Smooth muscle cell (in vitro differentiated cells): ENCODE measurements around the gene SLC35A5. TPM values are rescaled to one million over a fixed set of nuclear protein-coding genes. Genes with fewer than 3 reads are reported as not detected.
A peak's percentile ranks its signal among the peaks of the same experiment; 100 is the strongest.

Source experiments
- DNase-seq: peaks from one replicate; lab custom pipeline; 2025; ENCODE audit not compliant: unreplicated experiment; lab: John Stamatoyannopoulos, UW
- H2AFZ ChIP-seq: fragments of 200-600 bp; sonication (generic); 2 replicates; pipeline ENCODE4 v1.6.0; 2016; ENCODE audit warnings: antibody characterized with exemption, low read depth, mild to moderate bottlenecking
- H3F3A ChIP-seq: fragments of 200-600 bp; sonication (generic); 2 replicates; pipeline ENCODE4 v1.6.0; 2017; ENCODE audit warnings: antibody characterized with exemption, low read depth
- H3K27ac ChIP-seq: fragments of 200-600 bp; sonication (generic); 2 replicates; pipeline ENCODE4 v1.5.1; 2016; ENCODE audit warnings: low read depth, mild to moderate bottlenecking
- H3K27me3 ChIP-seq: fragments of 200-600 bp; sonication (generic); 2 replicates; pipeline ENCODE4 v1.6.1; 2016; ENCODE audit warnings: low read depth, mild to moderate bottlenecking
- H3K36me3 ChIP-seq: fragments of 200-600 bp; sonication (generic); 2 replicates; pipeline ENCODE4 v1.5.1; 2016; ENCODE audit warnings: low read depth
- H3K4me1 ChIP-seq: fragments of 200-600 bp; sonication (generic); 2 replicates; pipeline ENCODE4 v1.5.1; 2016; ENCODE audit warnings: low read depth
- H3K4me2 ChIP-seq: fragments of 200-600 bp; sonication (generic); 2 replicates; pipeline ENCODE4 v1.6.0; 2016; ENCODE audit warnings: mild to moderate bottlenecking
- H3K4me3 ChIP-seq: fragments of 200-600 bp; sonication (generic); 2 replicates; pipeline ENCODE4 v1.5.1; 2016; ENCODE audit warnings: mild to moderate bottlenecking
- H3K79me2 ChIP-seq: fragments of 200-600 bp; sonication (generic); 2 replicates; pipeline ENCODE4 v1.6.0; 2016; ENCODE audit warnings: low read depth, mild to moderate bottlenecking
- H3K9ac ChIP-seq: fragments of 200-600 bp; sonication (generic); 2 replicates; pipeline ENCODE4 v1.6.0; 2016; ENCODE audit warnings: low read depth
- H3K9me3 ChIP-seq: fragments of 200-600 bp; sonication (generic); replicated peaks from 2 replicates; pipeline ENCODE4 v1.5.1; 2016; ENCODE audit warnings: low read depth
- H4K20me1 ChIP-seq: fragments of 200-600 bp; sonication (generic); 2 replicates; pipeline ENCODE4 v1.6.0; 2016; ENCODE audit warnings: low read depth
- WGBS: methylation state at CpG from one replicate; pipeline ENCODE4 v1.1.7; 2016; ENCODE audit warnings: low lambda C conversion rate; 5-methylcytosine and 5-hydroxymethylcytosine counted together
- polyA plus RNA-seq: library from polyadenylated mRNA; unstranded; fragments of >200 nt; fragmentation: Nextera tagmentation; extraction: Ambion mirVana; gene quantifications from 2 replicates; pipeline ENCODE4 v1.2.1, GENCODE V29; 2016
- total RNA-seq: library from RNA; depleted of rRNA; stranded (reverse); fragments of >200 nt; gene quantifications from 2 replicates; pipeline ENCODE4 v1.2.3, GENCODE V29; 2014
- TF ChIP-seq, protein P1 (sequence below): fragments of 200-600 bp; sonication (generic); IDR thresholded peaks from 2 replicates; pipeline ENCODE4 v1.5.1; 2017; ENCODE audit warnings: borderline replicate concordance, mild to moderate bottlenecking, antibody characterized with exemption; ENCODE audit not compliant: insufficient read depth, poor library complexity, severe bottlenecking

The SLC35A5 gene
- total and polyA plus RNA-seq, 2 experiments from 2014 or later, result 18.1 to 28.0 TPM

DNA sequence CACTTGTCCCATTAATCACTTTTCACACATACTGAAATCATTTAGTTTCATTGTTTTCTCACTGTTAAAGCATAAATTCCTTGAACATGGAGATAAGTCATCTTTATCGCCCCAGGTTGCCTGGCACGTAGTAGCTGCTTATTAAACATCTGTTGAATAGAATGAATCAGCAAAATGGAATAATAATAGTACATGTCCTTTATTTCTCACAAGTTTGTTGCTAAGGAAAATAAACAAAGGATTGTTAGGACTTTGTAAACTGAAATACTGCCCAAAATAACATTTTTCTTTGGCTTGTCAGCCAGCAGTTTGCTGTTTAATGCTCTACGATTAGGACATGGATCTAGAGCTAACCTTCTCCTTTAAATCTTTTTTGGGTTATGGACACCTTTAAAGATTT is 17.9 kb downstream of the SLC35A5 start:
- Histone ChIP-seq H3K9me3 (no peaks in the 10 kb centered on the region), H3K9ac (no peak overlapping the region), H2AFZ (no peak overlapping the region), H3F3A (no peaks in the 10 kb centered on the region), H3K4me3 (no peak overlapping the region), H3K4me1 (no peaks in the 10 kb centered on the region), H4K20me1 (no peaks in the 10 kb centered on the region), H3K79me2 (no peaks in the 10 kb centered on the region), H3K4me2 (no peak overlapping the region), H3K27ac (no peak overlapping the region), H3K36me3 (no peaks in the 10 kb centered on the region), H3K27me3 (no peaks in the 10 kb centered on the region)
- TF ChIP-seq, protein P1, sequence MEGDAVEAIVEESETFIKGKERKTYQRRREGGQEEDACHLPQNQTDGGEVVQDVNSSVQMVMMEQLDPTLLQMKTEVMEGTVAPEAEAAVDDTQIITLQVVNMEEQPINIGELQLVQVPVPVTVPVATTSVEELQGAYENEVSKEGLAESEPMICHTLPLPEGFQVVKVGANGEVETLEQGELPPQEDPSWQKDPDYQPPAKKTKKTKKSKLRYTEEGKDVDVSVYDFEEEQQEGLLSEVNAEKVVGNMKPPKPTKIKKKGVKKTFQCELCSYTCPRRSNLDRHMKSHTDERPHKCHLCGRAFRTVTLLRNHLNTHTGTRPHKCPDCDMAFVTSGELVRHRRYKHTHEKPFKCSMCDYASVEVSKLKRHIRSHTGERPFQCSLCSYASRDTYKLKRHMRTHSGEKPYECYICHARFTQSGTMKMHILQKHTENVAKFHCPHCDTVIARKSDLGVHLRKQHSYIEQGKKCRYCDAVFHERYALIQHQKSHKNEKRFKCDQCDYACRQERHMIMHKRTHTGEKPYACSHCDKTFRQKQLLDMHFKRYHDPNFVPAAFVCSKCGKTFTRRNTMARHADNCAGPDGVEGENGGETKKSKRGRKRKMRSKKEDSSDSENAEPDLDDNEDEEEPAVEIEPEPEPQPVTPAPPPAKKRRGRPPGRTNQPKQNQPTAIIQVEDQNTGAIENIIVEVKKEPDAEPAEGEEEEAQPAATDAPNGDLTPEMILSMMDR, result no peak
- no peak for DNase-seq
- 98% methylated on average over 3 of the region's 3 CpGs for WGBS

GRCh38 chr3:112582244-112582874 is 20.5 kb downstream of the SLC35A5 start:
- no peaks in the 10 kb centered on the region for H3K79me2 ChIP-seq
- no peaks in the 10 kb centered on the region for H3K4me1 ChIP-seq
- no peaks in the 10 kb centered on the region for H3K36me3 ChIP-seq
- 56% methylated on average over 2 of the region's 2 CpGs for WGBS
- no peaks in the 10 kb centered on the region for H3K9me3 ChIP-seq
- no peak overlapping the region for H2AFZ ChIP-seq
- H3K27ac ChIP-seq, result no peak overlapping the region
- no peak overlapping the region for H3K9ac ChIP-seq
- no peaks in the 10 kb centered on the region for H3K27me3 ChIP-seq
- no peaks in the 10 kb centered on the region for H4K20me1 ChIP-seq
- H3F3A ChIP-seq, result no peaks in the 10 kb centered on the region
- no peak overlapping the region for H3K4me3 ChIP-seq
- TF ChIP-seq, protein P1, result peak; percentile 70
- H3K4me2 ChIP-seq, result no peak overlapping the region
- DNase-seq, result no peak

DNA sequence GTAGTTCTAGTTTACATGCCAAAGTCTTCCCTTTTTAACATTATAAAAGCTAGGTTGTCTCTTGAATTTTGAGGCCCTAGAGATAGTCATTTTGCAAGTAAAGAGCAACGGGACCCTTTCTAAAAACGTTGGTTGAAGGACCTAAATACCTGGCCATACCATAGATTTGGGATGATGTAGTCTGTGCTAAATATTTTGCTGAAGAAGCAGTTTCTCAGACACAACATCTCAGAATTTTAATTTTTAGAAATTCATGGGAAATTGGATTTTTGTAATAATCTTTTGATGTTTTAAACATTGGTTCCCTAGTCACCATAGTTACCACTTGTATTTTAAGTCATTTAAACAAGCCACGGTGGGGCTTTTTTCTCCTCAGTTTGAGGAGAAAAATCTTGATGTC is 21.3 kb downstream of the SLC35A5 start:
- H2AFZ ChIP-seq, result no peak overlapping the region
- no peaks in the 10 kb centered on the region for H3K27me3 ChIP-seq
- no peaks in the 10 kb centered on the region for H4K20me1 ChIP-seq
- H3K4me2 ChIP-seq, result no peak overlapping the region
- no peaks in the 10 kb centered on the region for H3K9me3 ChIP-seq
- TF ChIP-seq, protein P1, result no peak
- no peaks in the 10 kb centered on the region for H3K36me3 ChIP-seq
- H3K27ac ChIP-seq, result no peak overlapping the region
- H3F3A ChIP-seq, result no peaks in the 10 kb centered on the region
- no peaks in the 10 kb centered on the region for H3K4me1 ChIP-seq
- no peaks in the 10 kb centered on the region for H3K79me2 ChIP-seq
- WGBS, result 82% methylated on average over 3 of the region's 3 CpGs
- no peak overlapping the region for H3K4me3 ChIP-seq
- DNase-seq, result no peak
- H3K9ac ChIP-seq, result no peak overlapping the region

DNA sequence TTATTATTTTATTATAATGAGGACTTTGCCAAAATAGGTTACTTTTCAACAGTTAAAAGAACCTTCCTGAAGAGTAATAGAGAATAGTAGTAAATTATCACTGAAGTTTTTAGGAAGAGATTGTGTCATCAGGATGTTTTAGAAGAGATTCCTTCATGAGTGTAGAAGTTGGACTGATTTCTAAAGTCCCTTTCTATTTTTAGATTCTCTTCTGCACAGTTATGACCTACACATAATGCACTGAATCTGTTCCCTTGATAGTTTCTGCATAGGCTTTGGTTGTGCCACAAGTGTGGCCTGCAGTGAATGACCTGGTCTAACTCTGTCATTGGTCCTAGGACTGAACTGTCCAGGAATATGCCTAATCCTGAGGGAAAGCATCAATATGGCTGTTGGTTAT is 23.9 kb downstream of the SLC35A5 start:
- TF ChIP-seq, protein P1, result no peak
- no peaks in the 10 kb centered on the region for H3K9me3 ChIP-seq
- H2AFZ ChIP-seq, result no peak overlapping the region
- no peaks in the 10 kb centered on the region for H3F3A ChIP-seq
- H3K79me2 ChIP-seq, result no peaks in the 10 kb centered on the region
- no peaks in the 10 kb centered on the region for H3K4me1 ChIP-seq
- no peak overlapping the region for H3K9ac ChIP-seq
- H3K27me3 ChIP-seq, result no peaks in the 10 kb centered on the region
- no peaks in the 10 kb centered on the region for H4K20me1 ChIP-seq
- H3K27ac ChIP-seq, result no peak overlapping the region
- H3K4me2 ChIP-seq, result no peak overlapping the region
- DNase-seq, result no peak
- peaks cover 3% of the 10 kb centered on the region for H3K36me3 ChIP-seq
- H3K4me3 ChIP-seq, result no peak overlapping the region
